Esophagus (tissue), 2 donors: Measurements from ENCODE around the gene XRCC1. TPM values are rescaled to one million over a fixed set of nuclear protein-coding genes. Genes with fewer than 3 reads are reported as not detected.
A peak's percentile ranks its signal among the peaks of the same experiment; 100 is the strongest.

Experiments used
- H3K27ac ChIP-seq, 2 donors: one replicate each; pipeline ENCODE4 v1.5.1; 2013; ENCODE audit warnings: low read depth in 2 of 2, mild to moderate bottlenecking in 2 of 2, inconsistent platforms in 1 of 2, low read length in 1 of 2, moderate library complexity in 1 of 2
- H3K27me3 ChIP-seq, 2 donors: one replicate each; pipeline ENCODE4 v1.6.1; 2013; ENCODE audit warnings: low read length in 2 of 2, control low read depth in 1 of 2, mild to moderate bottlenecking in 1 of 2; ENCODE audit not compliant: insufficient read depth in 2 of 2, control insufficient read depth in 1 of 2
- H3K36me3 ChIP-seq, 2 donors: one replicate each; pipeline ENCODE4 v1.6.1; 2013; ENCODE audit warnings: low read length in 1 of 2; ENCODE audit not compliant: control insufficient read depth in 2 of 2, insufficient read depth in 2 of 2
- H3K4me1 ChIP-seq, 2 donors: one replicate each; pipeline ENCODE4 v1.6.1; 2013; ENCODE audit warnings: low read length in 1 of 2; ENCODE audit not compliant: control insufficient read depth in 2 of 2, insufficient read depth in 2 of 2
- H3K4me3 ChIP-seq, 2 donors: one replicate each; pipeline ENCODE4 v1.5.1; 2013; ENCODE audit warnings: low read length in 2 of 2, mild to moderate bottlenecking in 2 of 2, low read depth in 1 of 2, moderate library complexity in 1 of 2
- H3K9me3 ChIP-seq, 2 donors: one replicate each; pipeline ENCODE4 v1.6.1; 2013; ENCODE audit warnings: mild to moderate bottlenecking in 2 of 2, low read depth in 1 of 2, low read length in 1 of 2, moderate library complexity in 1 of 2; ENCODE audit not compliant: control insufficient read depth in 2 of 2, insufficient read depth in 1 of 2
- WGBS, 2 donors: extraction: QIAGEN DNeasy Blood & Tissue Kit; methylation state at CpG; one replicate each; pipeline ENCODE4 v1.1.7; 2013; 5-methylcytosine and 5-hydroxymethylcytosine counted together
- polyA plus RNA-seq, 2 donors: library from polyadenylated mRNA; stranded (reverse); fragments of 200-250 nt; gene quantifications; one replicate each; pipeline ENCODE4 v1.2.3, GENCODE V29; 2013
- donor health status: healthy with polysubstance abuse.
- donor health status: Bipolar disorder and iron deficiency.

XRCC1 gene
- polyA plus RNA-seq, 2 donors: 13.7 to 14.4 TPM

GRCh38 chr19:43616954-43617353 is 41.6 kb upstream of the XRCC1 start:
- H3K4me1 ChIP-seq: peaks cover 4 to 6% of the 10 kb centered on the region in 2 donors
- 90 to 93% methylated on average over 6 of the region's 6 CpGs for WGBS, 2 donors

GRCh38 chr19:43616306-43616705 is 41.0 kb upstream of the XRCC1 start:
- Histone ChIP-seq H3K27me3 (no peaks in the 10 kb centered on the region), H3K27ac (no peak overlapping the region), H3K4me3 (no peak overlapping the region), H3K36me3 (peaks cover 7 to 13% of the 10 kb centered on the region in 2 donors), H3K9me3 (no peaks in the 10 kb centered on the region), H3K4me1 (peaks cover 4 to 6% of the 10 kb centered on the region in 2 donors)
- 77 to 93% methylated on average over 1 of the region's 1 CpG for WGBS, 2 donors

More at GRCh38 chr19:43616954-43617353, 41.6 kb upstream of the XRCC1 start:
- Histone ChIP-seq H3K9me3 (no peaks in the 10 kb centered on the region), H3K27ac (no peak overlapping the region), H3K36me3 (peaks cover 7 to 11% of the 10 kb centered on the region in 2 donors), H3K27me3 (no peaks in the 10 kb centered on the region), H3K4me3 (no peak overlapping the region)

- Histone ChIP-seq H3K27ac (no peak overlapping the region), H3K9me3 (no peaks in the 10 kb centered on the region), H3K4me1 (no peaks in the 10 kb centered on the region), H3K27me3 (no peaks in the 10 kb centered on the region), H3K4me3 (no peak overlapping the region), H3K36me3 (peaks cover 7 to 15% of the 10 kb centered on the region in 2 donors)
- 95 to 98% methylated on average over 12 of the region's 12 CpGs for WGBS, 2 donors
These were observed 37.0 kb upstream of the XRCC1 start for GRCh38 chr19:43612374-43612773.

DNA sequence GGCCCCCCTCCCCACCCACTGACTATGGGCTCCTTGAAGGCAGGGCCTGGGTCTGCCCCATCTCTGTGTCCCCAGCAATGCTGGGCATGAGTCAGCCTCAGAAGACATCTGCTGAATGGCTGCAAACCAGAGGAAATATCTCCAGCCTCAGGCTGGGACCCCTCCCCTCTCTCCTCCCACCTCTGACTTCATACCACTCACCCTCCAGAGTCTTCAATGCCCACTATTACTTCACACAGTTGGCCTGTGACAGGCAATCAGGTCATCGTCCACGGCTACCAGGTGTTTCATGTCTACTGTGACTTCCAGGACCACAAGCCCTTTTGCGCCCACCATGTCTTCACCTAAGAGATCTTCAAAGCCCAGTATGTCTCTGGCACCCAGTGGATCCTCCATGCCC is 36.5 kb upstream of the XRCC1 start, which contains the start of gene SRRM5:
SRRM5 (plus strand) TSS at position 301 of the 400 bp plus-strand sequence; CDS start at position 335, 34 bp downstream.
- Histone ChIP-seq H3K36me3 (peaks cover 7 to 15% of the 10 kb centered on the region in 2 donors), H3K4me1 (no peaks in the 10 kb centered on the region), H3K9me3 (no peaks in the 10 kb centered on the region), H3K27me3 (no peaks in the 10 kb centered on the region), H3K27ac (no peak within 1 kb of the TSS), H3K4me3 (no peak within 1 kb of the TSS)
- WGBS, 2 donors: 88 to 94% methylated on average over 3 of the region's 3 CpGs

DNA sequence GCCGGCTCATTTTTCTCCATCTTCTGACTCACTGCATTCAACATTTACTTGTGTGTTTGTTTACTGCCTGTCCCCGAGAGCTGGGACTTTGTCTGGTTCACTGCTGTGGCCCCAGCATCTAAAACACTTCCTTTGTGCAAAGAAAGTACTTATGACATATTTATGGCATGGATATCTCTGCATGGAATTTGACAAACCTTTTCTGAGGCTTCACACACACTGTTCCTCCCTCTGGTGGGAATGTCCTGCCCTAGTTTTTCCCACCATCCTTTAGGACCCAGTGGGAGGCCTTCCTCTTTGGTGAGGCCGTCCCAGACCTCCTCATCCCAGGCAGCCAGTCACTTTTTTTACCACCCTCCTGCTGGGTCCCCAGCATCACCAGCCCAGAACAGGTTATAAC is 35.2 kb upstream of the XRCC1 start:
- Histone ChIP-seq H3K4me1 (no peaks in the 10 kb centered on the region), H3K27ac (no peak overlapping the region), H3K9me3 (no peaks in the 10 kb centered on the region), H3K4me3 (no peak overlapping the region), H3K27me3 (no peaks in the 10 kb centered on the region), H3K36me3 (peaks cover 7 to 15% of the 10 kb centered on the region in 2 donors)
- WGBS, 2 donors: 72 to 82% methylated on average over 3 of the region's 3 CpGs

DNA sequence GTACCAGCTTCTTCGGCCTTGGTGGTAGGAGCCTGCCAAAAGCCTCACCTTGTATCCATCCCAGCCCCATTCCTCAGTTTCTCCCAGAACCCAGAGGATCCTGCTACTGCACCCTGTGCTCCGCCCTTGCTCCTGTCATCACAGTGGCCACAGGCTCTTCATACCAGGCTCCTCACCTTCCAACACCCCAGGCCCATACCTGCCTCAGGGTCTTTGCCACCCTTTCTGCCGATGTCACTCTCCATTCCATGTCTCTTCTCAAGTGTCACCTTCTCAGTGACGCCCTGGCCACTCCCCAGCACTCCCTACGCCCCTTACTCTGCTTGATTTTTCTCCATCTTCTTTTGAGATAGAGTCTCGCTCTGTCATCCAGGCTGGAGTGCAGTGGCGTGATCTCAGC is 34.5 kb upstream of the XRCC1 start:
- Histone ChIP-seq H3K4me1 (no peaks in the 10 kb centered on the region), H3K9me3 (no peaks in the 10 kb centered on the region), H3K27me3 (no peaks in the 10 kb centered on the region), H3K27ac (no peak overlapping the region), H3K4me3 (no peak overlapping the region), H3K36me3 (peaks cover 9 to 15% of the 10 kb centered on the region in 2 donors)
- WGBS, 2 donors: 89 to 91% methylated on average over 7 of the region's 7 CpGs

DNA sequence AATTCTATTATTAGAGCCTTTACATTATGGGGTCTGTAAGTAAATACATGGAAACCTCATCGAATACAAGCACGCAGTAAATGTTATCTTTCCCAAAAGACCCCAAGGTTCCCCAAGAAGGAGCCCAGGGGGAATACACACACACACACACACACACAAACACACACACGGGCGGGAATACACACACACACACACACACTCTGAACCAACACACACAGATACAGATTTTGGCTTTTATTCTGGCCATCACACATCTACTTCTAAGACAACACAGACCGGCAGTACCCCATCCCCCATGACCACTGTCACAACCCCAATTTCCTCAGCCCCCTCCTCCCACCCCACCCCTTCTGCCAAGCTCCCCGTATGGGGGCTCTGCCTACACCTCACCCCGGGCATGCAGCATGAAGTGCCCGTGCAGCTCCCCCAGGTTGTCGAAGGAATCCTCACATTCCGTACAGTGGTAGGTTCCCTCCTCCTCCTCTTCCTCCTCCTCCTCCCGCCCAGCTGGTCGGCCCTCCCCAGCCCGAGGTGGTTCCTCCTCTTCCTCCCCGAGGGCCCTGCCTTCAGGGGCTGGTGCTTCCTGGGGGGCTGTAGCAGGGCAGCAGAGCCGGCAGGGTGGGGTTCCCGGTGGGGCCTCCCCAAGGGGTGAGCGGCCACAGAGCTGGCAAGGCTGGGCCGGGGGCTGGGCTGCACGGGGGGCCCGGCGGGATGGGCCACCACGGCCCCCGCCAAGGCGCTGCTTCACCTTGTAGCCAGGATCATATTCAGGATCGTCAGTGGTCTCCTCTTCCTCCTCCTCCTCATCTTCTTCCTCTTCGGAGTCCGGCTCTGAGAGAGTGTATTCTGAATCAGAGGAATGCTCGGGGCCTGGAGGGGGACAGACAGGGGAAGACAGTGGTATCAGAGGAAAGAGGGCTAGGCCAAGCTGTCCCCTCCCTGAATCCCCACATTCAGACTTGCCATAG is 32.2 kb upstream of the XRCC1 start:
- Histone ChIP-seq H3K4me3 (no peak overlapping the region), H3K27ac (peak overlapping the region in 1 of 2 donors; percentile 59), H3K4me1 (no peaks in the 10 kb centered on the region), H3K9me3 (no peaks in the 10 kb centered on the region), H3K27me3 (no peaks in the 10 kb centered on the region), H3K36me3 (peaks cover 5 to 8% of the 10 kb centered on the region in 2 donors)
- 73 to 79% methylated on average over 28 of the region's 28 CpGs for WGBS, 2 donors

DNA sequence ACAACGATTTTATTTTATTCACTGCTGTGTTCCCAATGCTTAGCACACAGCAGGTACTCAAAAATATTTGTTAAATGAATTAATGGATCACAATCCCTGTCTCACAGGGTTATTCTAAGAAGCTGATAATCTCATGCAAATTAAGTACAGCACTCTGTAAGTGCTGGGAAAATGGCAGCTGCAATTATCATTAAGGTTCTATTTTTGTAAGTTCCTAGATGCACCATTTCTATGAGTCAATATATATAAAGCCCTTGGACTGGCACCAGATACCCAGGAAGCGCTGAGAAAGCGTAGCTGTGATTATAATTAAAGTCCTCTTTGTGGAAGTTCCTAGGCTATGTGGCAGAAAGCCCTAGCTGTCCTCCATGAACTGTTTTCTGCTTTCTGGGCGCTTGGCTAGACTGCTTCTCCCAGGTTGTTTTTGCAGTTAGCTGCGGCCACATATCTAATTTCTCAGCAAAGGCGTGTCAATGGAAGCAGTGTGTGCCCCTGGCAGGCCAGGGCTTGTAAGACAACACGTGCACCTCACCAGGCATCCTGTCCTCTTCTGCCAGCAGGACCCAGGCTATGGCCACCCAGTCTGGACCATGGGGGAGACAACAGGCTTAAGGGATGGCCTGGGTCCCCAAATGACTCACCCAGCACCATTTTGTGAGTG is 31.4 kb upstream of the XRCC1 start:
- H3K4me1 ChIP-seq: no peaks in the 10 kb centered on the region
- H3K9me3 ChIP-seq: no peaks in the 10 kb centered on the region
- WGBS, 2 donors: 55 to 63% methylated on average over 7 of the region's 7 CpGs
- H3K4me3 ChIP-seq: no peak overlapping the region
- H3K27ac ChIP-seq: peak overlapping the region; percentile 33 to 59
- no peaks in the 10 kb centered on the region for H3K27me3 ChIP-seq
- H3K36me3 ChIP-seq: peaks cover 2% of the 10 kb centered on the region in 2 donors

DNA sequence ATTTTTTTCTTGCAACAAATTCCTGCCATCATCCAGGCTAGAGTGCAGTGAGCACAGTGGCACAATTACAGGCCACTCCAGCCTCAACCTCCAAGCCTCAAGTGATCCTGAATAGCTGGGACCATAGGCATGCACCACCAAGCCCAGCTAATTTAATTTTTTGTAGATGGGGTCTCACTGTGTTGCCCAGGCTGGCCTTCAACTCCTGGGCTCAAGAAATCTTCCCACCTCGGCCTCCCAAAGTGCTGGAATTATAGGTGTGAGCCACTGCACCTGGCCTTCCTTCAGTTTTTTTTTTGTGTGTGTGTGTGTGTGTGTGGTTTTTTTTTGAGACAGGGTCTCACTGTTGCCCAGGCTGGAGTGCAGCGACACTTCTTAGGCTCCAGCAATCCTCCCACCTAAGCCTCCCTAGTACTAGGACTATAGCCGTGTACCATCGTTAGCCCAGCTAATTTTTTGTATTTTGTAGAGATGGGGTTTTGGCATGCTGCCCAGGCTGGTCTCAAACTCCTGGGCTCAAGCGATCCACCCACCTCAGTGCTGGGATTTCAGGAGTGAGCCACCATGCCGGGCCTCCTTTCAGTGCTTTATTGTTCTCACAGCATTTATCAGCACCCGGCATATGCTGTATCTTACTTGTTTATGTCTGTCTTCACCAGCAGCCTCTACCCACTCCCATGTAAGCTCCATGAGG is 30.7 kb upstream of the XRCC1 start:
- Histone ChIP-seq H3K27me3 (no peaks in the 10 kb centered on the region), H3K4me1 (no peaks in the 10 kb centered on the region), H3K9me3 (no peaks in the 10 kb centered on the region), H3K4me3 (no peak overlapping the region), H3K36me3 (peaks cover 2 to 7% of the 10 kb centered on the region in 2 donors), H3K27ac (peak overlapping the region; percentile 9 to 40)
- WGBS, 2 donors: 73 to 79% methylated on average over 7 of the region's 7 CpGs
